ENCODE results near the gene STK10.

DNA sequence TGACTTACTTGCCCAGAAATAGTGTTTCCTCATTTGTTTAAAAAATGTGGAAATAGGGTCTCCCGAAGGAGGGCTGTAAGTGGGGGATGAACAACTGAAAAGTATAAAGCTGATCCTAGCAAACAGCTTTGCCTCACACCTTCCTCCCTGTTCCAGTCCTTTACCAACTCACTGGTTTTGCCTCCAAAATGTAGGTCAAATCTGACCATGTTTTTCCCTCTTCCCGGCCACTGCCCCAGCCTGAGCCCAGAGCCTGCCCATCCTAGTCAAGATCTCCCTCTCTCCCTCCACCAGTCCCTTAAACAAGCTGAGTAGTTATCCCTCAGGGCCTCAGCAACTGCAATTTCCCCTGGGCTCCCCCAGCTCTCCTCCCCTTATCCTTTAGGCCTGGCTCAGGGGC is 99.2 kb downstream of the STK10 start:
- TF ChIP-seq, protein P1, sequence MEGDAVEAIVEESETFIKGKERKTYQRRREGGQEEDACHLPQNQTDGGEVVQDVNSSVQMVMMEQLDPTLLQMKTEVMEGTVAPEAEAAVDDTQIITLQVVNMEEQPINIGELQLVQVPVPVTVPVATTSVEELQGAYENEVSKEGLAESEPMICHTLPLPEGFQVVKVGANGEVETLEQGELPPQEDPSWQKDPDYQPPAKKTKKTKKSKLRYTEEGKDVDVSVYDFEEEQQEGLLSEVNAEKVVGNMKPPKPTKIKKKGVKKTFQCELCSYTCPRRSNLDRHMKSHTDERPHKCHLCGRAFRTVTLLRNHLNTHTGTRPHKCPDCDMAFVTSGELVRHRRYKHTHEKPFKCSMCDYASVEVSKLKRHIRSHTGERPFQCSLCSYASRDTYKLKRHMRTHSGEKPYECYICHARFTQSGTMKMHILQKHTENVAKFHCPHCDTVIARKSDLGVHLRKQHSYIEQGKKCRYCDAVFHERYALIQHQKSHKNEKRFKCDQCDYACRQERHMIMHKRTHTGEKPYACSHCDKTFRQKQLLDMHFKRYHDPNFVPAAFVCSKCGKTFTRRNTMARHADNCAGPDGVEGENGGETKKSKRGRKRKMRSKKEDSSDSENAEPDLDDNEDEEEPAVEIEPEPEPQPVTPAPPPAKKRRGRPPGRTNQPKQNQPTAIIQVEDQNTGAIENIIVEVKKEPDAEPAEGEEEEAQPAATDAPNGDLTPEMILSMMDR (conservative IDR thresholded peaks at IDR 0.05 in 1 of 2, IDR thresholded peaks at IDR 0.05 in 1 of 2; ENCODE audit: extremely low read depth in 1 of 2, insufficient read depth in 1 of 2, low read depth in 1 of 2, low read length in 2 of 2): no peak
- no peak for TF ChIP-seq EZH2 (IDR thresholded peaks at IDR 0.05; ENCODE audit: borderline replicate concordance, low read length)
